H1 (cell line): Measurements from ENCODE around the gene RIBC1. TPM values are rescaled to one million over a fixed set of nuclear protein-coding genes. Genes with fewer than 3 reads are reported as not detected.

Experiments
- CTCF ChIA-PET: fragments of 300-600 bp; sonication (Branson Sonifier 250); formaldehyde crosslinking; loops from one replicate; lab custom pipeline; 2021; ENCODE audit not compliant: partially characterized antibody; lab: Charles Lee
- POLR2A ChIA-PET: fragments of 300-600 bp; sonication (Branson Sonifier 250); formaldehyde crosslinking; loops from one replicate; lab custom pipeline; 2021; ENCODE audit warnings: inconsistent platforms; ENCODE audit not compliant: partially characterized antibody; lab: Charles Lee
- DNase-seq, 2 experiments: peaks; one replicate each; pipeline versions ENCODE4 v3.0.0 to v3.0.0-alpha.2; 2010 to 2022; ENCODE audit warnings: low spot score in 2 of 2, low read depth in 1 of 2, mixed read lengths in 1 of 2
- FAIRE-seq: peaks from 2 replicates; lab custom pipeline; 2011; peaks lifted over from hg19 to GRCh38; lab: Jason Lieb, UNC
- H2AFZ ChIP-seq: 2 replicates; pipeline ENCODE4 v1.8.1; 2012; ENCODE audit warnings: low read length, inconsistent platforms
- H2AK5ac ChIP-seq: 2 replicates; pipeline ENCODE4 v1.6.1; 2013; ENCODE audit warnings: low read depth, low read length
- H2BK120ac ChIP-seq: replicated peaks from 2 replicates; pipeline ENCODE3; 2013; ENCODE audit warnings: low read depth, low read length, inconsistent platforms
- H2BK12ac ChIP-seq: 2 replicates; pipeline ENCODE4 v1.6.1; 2013; ENCODE audit warnings: low read depth, low read length
- H2BK15ac ChIP-seq: 2 replicates; pipeline ENCODE4 v1.6.1; 2013; ENCODE audit warnings: low read length
- H2BK20ac ChIP-seq: 2 replicates; pipeline ENCODE4 v1.6.1; 2013; ENCODE audit warnings: low read length
- H2BK5ac ChIP-seq: 2 replicates; pipeline ENCODE4 v1.6.1; 2013; ENCODE audit warnings: low read depth, low read length
- H3K14ac ChIP-seq: 2 replicates; pipeline ENCODE4 v1.6.1; 2013; ENCODE audit warnings: inconsistent platforms; ENCODE audit not compliant: insufficient read length
- H3K18ac ChIP-seq: 2 replicates; pipeline ENCODE4 v1.6.1; 2013; ENCODE audit warnings: low read length; ENCODE audit errors: extremely low read depth
- H3K23ac ChIP-seq: 2 replicates; pipeline ENCODE4 v1.6.1; 2013; ENCODE audit warnings: inconsistent platforms; ENCODE audit not compliant: insufficient read length
- H3K23me2 ChIP-seq: 2 replicates; pipeline ENCODE4 v1.6.1; 2013; ENCODE audit warnings: low read depth, low read length
- H3K27ac ChIP-seq: 2 replicates; pipeline ENCODE4 v1.6.1; 2011; ENCODE audit warnings: low read depth, low read length, inconsistent platforms
- H3K27me3 ChIP-seq, 4 experiments: replicated peaks in 1 of 4; 1 replicate in 1 of 4; 2 replicates in 3 of 4; pipeline versions ENCODE4 v1.6.1 to v1.8.1; 2011 to 2013; ENCODE audit warnings: low read length in 3 of 4, mild to moderate bottlenecking in 3 of 4, inconsistent platforms in 2 of 4, mixed read lengths in 2 of 4, moderate library complexity in 1 of 4; ENCODE audit not compliant: control insufficient read depth in 3 of 4, insufficient read depth in 3 of 4; ENCODE audit errors: extremely low read depth in 1 of 4
- H3K36me3 ChIP-seq, 4 experiments: 2 replicates each; pipeline versions ENCODE4 v1.6.1 to v1.8.1; 2011 to 2013; ENCODE audit warnings: mild to moderate bottlenecking in 4 of 4, low read length in 3 of 4, moderate library complexity in 2 of 4, control low read depth in 1 of 4, inconsistent platforms in 1 of 4; ENCODE audit not compliant: insufficient read depth in 4 of 4, control insufficient read depth in 2 of 4
- H3K4ac ChIP-seq: replicated peaks from 2 replicates; pipeline ENCODE3; 2013; ENCODE audit warnings: low read length, low read depth, mixed read lengths, inconsistent platforms; ENCODE audit not compliant: insufficient read length
- H3K4me1 ChIP-seq, 4 experiments: replicated peaks in 1 of 4; 1 replicate in 1 of 4; 2 replicates in 3 of 4; pipeline versions ENCODE4 v1.6.1 to v1.8.1; 2011 to 2013; ENCODE audit warnings: low read length in 3 of 4, inconsistent platforms in 2 of 4, mixed read lengths in 1 of 4; ENCODE audit not compliant: insufficient read depth in 4 of 4, control insufficient read depth in 3 of 4
- H3K4me2 ChIP-seq, 2 experiments: 2 replicates each; pipeline versions ENCODE4 v1.6.1 to v1.8.1; 2011 to 2013; ENCODE audit warnings: low read depth in 2 of 2, low read length in 2 of 2, control low read depth in 1 of 2, inconsistent platforms in 1 of 2, mild to moderate bottlenecking in 1 of 2; ENCODE audit not compliant: insufficient read depth in 1 of 2
- H3K4me3 ChIP-seq, 4 experiments: fragments of 200-600, 300-600 bp in 1 of 4; sonication (generic), shearing (Covaris generic), sonication (Bioruptor Twin) in 1 of 4; 2 replicates each; pipeline versions ENCODE4 v1.5.1 to v1.8.1; 2011 to 2016; ENCODE audit warnings: low read length in 4 of 4, low read depth in 3 of 4, control low read depth in 2 of 4, inconsistent platforms in 2 of 4, mild to moderate bottlenecking in 2 of 4, mixed read lengths in 1 of 4, moderate library complexity in 1 of 4; ENCODE audit not compliant: insufficient read depth in 2 of 4; ENCODE audit errors: extremely low read depth in 1 of 4
- H3K56ac ChIP-seq: replicated peaks from 2 replicates; pipeline ENCODE3; 2013; ENCODE audit warnings: low read depth, mild to moderate bottlenecking, mixed read lengths, low read length, inconsistent platforms; ENCODE audit not compliant: insufficient read length
- H3K79me1 ChIP-seq: 2 replicates; pipeline ENCODE4 v1.6.1; 2013; ENCODE audit warnings: low read depth, low read length, control low read depth
- H3K79me2 ChIP-seq, 2 experiments: 2 replicates each; pipeline versions ENCODE4 v1.6.1 to v1.8.1; 2012 to 2013; ENCODE audit warnings: low read length in 2 of 2, mild to moderate bottlenecking in 2 of 2, inconsistent platforms in 1 of 2; ENCODE audit not compliant: insufficient read depth in 2 of 2, control insufficient read depth in 1 of 2
- H3K9ac ChIP-seq, 4 experiments: replicated peaks in 1 of 4; 1 replicate in 1 of 4; 2 replicates in 3 of 4; pipeline versions ENCODE4 v1.6.1 to v1.8.1; 2011 to 2013; ENCODE audit warnings: low read depth in 3 of 4, low read length in 3 of 4, control low read depth in 2 of 4, mild to moderate bottlenecking in 2 of 4, moderate library complexity in 2 of 4, inconsistent platforms in 1 of 4; ENCODE audit errors: extremely low read depth in 1 of 4
- H3K9me3 ChIP-seq, 2 experiments: 2 replicates each; pipeline versions ENCODE4 v1.6.1 to v1.8.1; 2012 to 2013; ENCODE audit warnings: mild to moderate bottlenecking in 2 of 2, moderate library complexity in 2 of 2, control low read depth in 1 of 2, inconsistent platforms in 1 of 2, low read depth in 1 of 2, low read length in 1 of 2, mixed read lengths in 1 of 2; ENCODE audit not compliant: insufficient read depth in 2 of 2
- H4K20me1 ChIP-seq, 2 experiments: replicated peaks in 1 of 2; 2 replicates each; pipeline versions ENCODE3 to v1.8.1; 2011 to 2013; ENCODE audit warnings: inconsistent platforms in 2 of 2, low read length in 2 of 2, mild to moderate bottlenecking in 1 of 2; ENCODE audit not compliant: insufficient read depth in 2 of 2, control insufficient read depth in 1 of 2
- H4K5ac ChIP-seq: 2 replicates; pipeline ENCODE4 v1.6.1; 2013; ENCODE audit warnings: low read length, low read depth, mixed read lengths, inconsistent platforms; ENCODE audit not compliant: insufficient read length
- H4K8ac ChIP-seq: 2 replicates; pipeline ENCODE4 v1.8.0; 2013; ENCODE audit warnings: mild to moderate bottlenecking, moderate library complexity, low read length, inconsistent platforms; ENCODE audit not compliant: insufficient read depth; ENCODE audit errors: extremely low read depth
- H4K91ac ChIP-seq: replicated peaks from 2 replicates; pipeline ENCODE3; 2013; ENCODE audit warnings: low read length, mixed read lengths, inconsistent platforms; ENCODE audit not compliant: insufficient read length
- BRCA1 ChIP-seq: IDR thresholded peaks from 2 replicates; pipeline ENCODE4 v1.6.1; 2012; ENCODE audit warnings: low read depth, low read length, improper control_type of control experiment
- FOSL1 ChIP-seq: IDR thresholded peaks from 2 replicates; pipeline ENCODE4 v1.6.1; 2011; ENCODE audit warnings: mild to moderate bottlenecking, low read depth, low read length, moderate library complexity; ENCODE audit not compliant: insufficient read depth
- JUN ChIP-seq: IDR thresholded peaks from 2 replicates; pipeline ENCODE4 v1.6.1; 2011; ENCODE audit warnings: low read depth, mild to moderate bottlenecking, improper control_type of control experiment, low read length
- TEAD4 ChIP-seq: IDR thresholded peaks from 2 replicates; pipeline ENCODE4 v1.6.1; 2012; ENCODE audit warnings: low read depth, low read length, inconsistent platforms, mixed read lengths
- USF2 ChIP-seq: IDR thresholded peaks from 2 replicates; pipeline ENCODE4 v1.6.1; 2011; ENCODE audit warnings: low read length, improper control_type of control experiment
- YY1 ChIP-seq: IDR thresholded peaks from 2 replicates; pipeline ENCODE4 v1.6.1; 2011; ENCODE audit warnings: low read depth, mild to moderate bottlenecking, low read length
- WGBS, 2 experiments: shearing (Covaris generic) in 1 of 2; methylation state at CpG; one replicate each; pipeline versions ENCODE4 v1.1.6 to v1.1.7; 2013 to 2015; ENCODE audit warnings: low lambda C conversion rate in 2 of 2, mixed read lengths in 2 of 2, inconsistent platforms in 1 of 2, low coverage in 1 of 2, missing lambda C conversion rate in 1 of 2; ENCODE audit not compliant: insufficient replicate concordance in 2 of 2, insufficient coverage in 1 of 2, insufficient read length in 1 of 2; ENCODE audit errors: extremely low coverage in 1 of 2, missing lambda C conversion rate in 1 of 2; 5-methylcytosine and 5-hydroxymethylcytosine counted together
- polyA plus RNA-seq, 7 experiments: library from polyadenylated mRNA; depleted of rRNA in 3 of 7; stranded (reverse) in 5 of 7; unstranded in 2 of 7; fragments of >200 nt in 5 of 7; fragments of 200-250 nt in 2 of 7; gene quantifications; 1 replicate in 5 of 7; 2 replicates in 1 of 7; 4 replicates in 1 of 7; pipeline versions ENCODE4 v1.2.1 to v1.2.3, GENCODE V29; 2011 to 2013; ENCODE audit warnings: missing spikeins in 2 of 7, mixed read lengths in 2 of 7
- total RNA-seq: library from RNA; stranded (reverse); fragmentation: NEBNext Ultra II Directional; extraction: Animal tissue kit (Norgen Biotek cat#: 25700); gene quantifications from 2 replicates; pipeline ENCODE4 v1.2.1, GENCODE V29; 2021
- TF ChIP-seq, protein P1 (sequence below), 3 experiments: IDR thresholded peaks; 1 replicate in 2 of 3; 2 replicates in 1 of 3; pipeline versions ENCODE4 v1.5.1 to v1.6.1; 2011; ENCODE audit warnings: low read length in 3 of 3, mild to moderate bottlenecking in 3 of 3, inconsistent platforms in 2 of 3, low read depth in 1 of 3, moderate library complexity in 1 of 3; ENCODE audit not compliant: insufficient read depth in 1 of 3; ENCODE audit errors: control extremely low read depth in 1 of 3

RIBC1 gene
- total and polyA plus RNA-seq, 2 of the 8 experiments (the other 6 are each of a cell fraction or from before 2014, with no cell fraction given): 0.41 to 0.97 TPM

DNA sequence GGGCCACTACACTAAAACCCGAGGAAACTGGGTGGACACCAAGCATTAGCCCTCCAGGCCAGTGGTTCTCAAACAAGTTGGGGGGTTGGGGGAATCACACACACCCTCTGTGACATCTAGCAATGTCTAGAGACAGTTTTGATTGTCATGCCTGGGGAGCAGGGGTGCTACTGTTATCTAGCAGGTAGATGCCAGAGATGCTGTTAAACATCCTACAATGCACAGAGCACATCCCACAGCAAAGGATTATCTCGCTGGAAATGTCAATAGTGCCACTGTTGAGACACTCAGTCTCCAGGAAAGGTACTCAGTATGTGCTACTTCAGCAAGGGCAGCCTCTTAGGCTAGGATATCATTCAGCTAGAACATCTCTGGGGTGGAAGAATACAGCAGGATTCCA lies 1.5 kb upstream of the RIBC1 start:
- peaks cover 14 to 53% of the 10 kb centered on the region in 2 experiments for H3K79me2 ChIP-seq
- H3K9ac ChIP-seq: peak overlapping the region; percentile 43 to 97 (median 96)

More for the DNA sequence above, 1.5 kb upstream of the RIBC1 start:
- ChIA-PET POLR2A (interaction anchor here (0.7 to 2.4 kb wide), 2 partner anchors 18 to 44 kb away, joined by 5 read pairs; no protein-coding TSS in a partner anchor), CTCF (interaction anchor here (1.0 kb wide), 1 partner anchor 43 kb away, joined by 3 read pairs; no protein-coding TSS in a partner anchor)
- FAIRE-seq (no peak), DNase-seq (no peak)
- no peak overlapping the region for H4K5ac ChIP-seq
- peak overlapping the region; percentile 82 to 85 for H3K4me2 ChIP-seq
- peaks cover 4 to 5% of the 10 kb centered on the region in 2 experiments for H4K20me1 ChIP-seq
- no peaks in the 10 kb centered on the region for H3K9me3 ChIP-seq
- H3K27me3 ChIP-seq: no peaks in the 10 kb centered on the region
- peaks cover 0 to 2% (median 0%) of the 10 kb centered on the region in 4 experiments; a peak in 1 of 8 replicates for H3K36me3 ChIP-seq
- H2BK120ac ChIP-seq: no peak overlapping the region
- H4K8ac ChIP-seq: no peak overlapping the region
- peak overlapping the region; percentile 74 to 79 (median 78) for H3K4me3 ChIP-seq
- no peak overlapping the region for H4K91ac ChIP-seq
- H3K14ac ChIP-seq: no peak overlapping the region
- no peak overlapping the region for H2BK15ac ChIP-seq
- H3K23me2 ChIP-seq: peaks cover 10% of the 10 kb centered on the region; the same call in 1 of the 2 replicates
- no peak overlapping the region for H3K4ac ChIP-seq
- WGBS, 2 experiments: 74% methylated on average over 2 of the region's 2 CpGs; no CpG with 5 or more reads in 1 of the 2 experiments
- no peak overlapping the region for H2AFZ ChIP-seq
- peaks cover 0 to 8% (median 4%) of the 10 kb centered on the region in 4 experiments; a peak in 5 of 7 replicates for H3K4me1 ChIP-seq
- H2BK20ac ChIP-seq: no peak overlapping the region
- H3K18ac ChIP-seq: no peak overlapping the region
- peak overlapping the region; percentile 97; the same call in 1 of the 2 replicates for H3K27ac ChIP-seq
- no peak overlapping the region for H2BK5ac ChIP-seq
- no peak overlapping the region for H2AK5ac ChIP-seq
- H3K79me1 ChIP-seq: no peaks in the 10 kb centered on the region; the same call in 1 of the 2 replicates
- H3K23ac ChIP-seq: no peak overlapping the region
- TF ChIP-seq BRCA1 (no peak), JUN (no peak), YY1 (no peak), TEAD4 (no peak), USF2 (no peak), FOSL1 (no peak)
- TF ChIP-seq, protein P1, sequence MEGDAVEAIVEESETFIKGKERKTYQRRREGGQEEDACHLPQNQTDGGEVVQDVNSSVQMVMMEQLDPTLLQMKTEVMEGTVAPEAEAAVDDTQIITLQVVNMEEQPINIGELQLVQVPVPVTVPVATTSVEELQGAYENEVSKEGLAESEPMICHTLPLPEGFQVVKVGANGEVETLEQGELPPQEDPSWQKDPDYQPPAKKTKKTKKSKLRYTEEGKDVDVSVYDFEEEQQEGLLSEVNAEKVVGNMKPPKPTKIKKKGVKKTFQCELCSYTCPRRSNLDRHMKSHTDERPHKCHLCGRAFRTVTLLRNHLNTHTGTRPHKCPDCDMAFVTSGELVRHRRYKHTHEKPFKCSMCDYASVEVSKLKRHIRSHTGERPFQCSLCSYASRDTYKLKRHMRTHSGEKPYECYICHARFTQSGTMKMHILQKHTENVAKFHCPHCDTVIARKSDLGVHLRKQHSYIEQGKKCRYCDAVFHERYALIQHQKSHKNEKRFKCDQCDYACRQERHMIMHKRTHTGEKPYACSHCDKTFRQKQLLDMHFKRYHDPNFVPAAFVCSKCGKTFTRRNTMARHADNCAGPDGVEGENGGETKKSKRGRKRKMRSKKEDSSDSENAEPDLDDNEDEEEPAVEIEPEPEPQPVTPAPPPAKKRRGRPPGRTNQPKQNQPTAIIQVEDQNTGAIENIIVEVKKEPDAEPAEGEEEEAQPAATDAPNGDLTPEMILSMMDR (IDR thresholded peaks at IDR 0.05; ENCODE audit: control extremely low read depth in 1 of 3, insufficient read depth in 1 of 3, low read depth in 1 of 3, low read length in 3 of 3): no peak
- no peak overlapping the region for H3K56ac ChIP-seq
- H2BK12ac ChIP-seq: no peak overlapping the region
